ENCODE results near the gene PGK2. TPM values are rescaled to one million over a fixed set of nuclear protein-coding genes. Genes with fewer than 3 reads are reported as not detected.

PGK2 gene
- total RNA-seq, 1 donor from 2014 or later: not detected

Other genes with a start within 250 kb of the PGK2 start
- 1.2 TPM for gene C6orf141, start 236.6 kb downstream of the PGK2 start, total RNA-seq
- gene RHAG, start 150.4 kb downstream of the PGK2 start, total RNA-seq: not detected
- not detected for gene CRISP2, start 73.7 kb downstream of the PGK2 start, total RNA-seq
- 0.16 TPM for gene CRISP3, start 42.9 kb downstream of the PGK2 start, total RNA-seq
- gene CRISP1, start 79.2 kb upstream of the PGK2 start, total RNA-seq: not detected
- gene DEFB114, start 176.9 kb upstream of the PGK2 start, total RNA-seq: not detected
- not detected for gene DEFB113, start 182.3 kb upstream of the PGK2 start, total RNA-seq
- gene DEFB110, start 234.7 kb upstream of the PGK2 start, total RNA-seq: not detected